ENCODE measurements around the gene LRRC8C.

- no peak for TF ChIP-seq POLR2A (IDR thresholded peaks at IDR 0.05; ENCODE audit: low read depth, low read length)
- no peak for TF ChIP-seq TAF1 (IDR thresholded peaks at IDR 0.05; ENCODE audit: low read depth, low read length)
- no peak for TF ChIP-seq POLR2AphosphoS5 (IDR thresholded peaks at IDR 0.05; ENCODE audit: low read depth, low read length)
- no peak for TF ChIP-seq PAX5 (IDR thresholded peaks at IDR 0.05; ENCODE audit: insufficient read depth, low read length, severe bottlenecking)
- no peak for TF ChIP-seq SPI1 (IDR thresholded peaks at IDR 0.05; ENCODE audit: low read depth, low read length)
These were observed 3.2 kb downstream of the LRRC8C start for GRCh38 chr1:89635825-89636815.

Data from GM12891 (cell line).